Adrenal gland (tissue), 5 donors: ENCODE data around the gene SHISA8.

ENCODE experiments used
- POLR2A ChIP-seq, 2 donors: fragments of 450-650 bp; IDR thresholded peaks; one replicate each; pipeline ENCODE4 v1.6.1; 2017; ENCODE audit warnings: antibody characterized with exemption in 2 of 2, mild to moderate bottlenecking in 2 of 2, moderate library complexity in 1 of 2
- TF ChIP-seq, protein P1 (sequence below), 6 experiments: fragments of 450-650 bp in 4 of 6; fragments of 200-600 bp in 2 of 6; sonication (generic) in 1 of 6; IDR thresholded peaks; 1 replicate in 5 of 6; 2 replicates in 1 of 6; pipeline versions ENCODE4 v1.5.1 to v1.8.0; 2016 to 2021; ENCODE audit warnings: antibody characterized with exemption in 6 of 6, mild to moderate bottlenecking in 2 of 6, moderate library complexity in 1 of 6
- donor health status: DM: no; HTN: no; CAD: no.

- TF ChIP-seq, protein P1, sequence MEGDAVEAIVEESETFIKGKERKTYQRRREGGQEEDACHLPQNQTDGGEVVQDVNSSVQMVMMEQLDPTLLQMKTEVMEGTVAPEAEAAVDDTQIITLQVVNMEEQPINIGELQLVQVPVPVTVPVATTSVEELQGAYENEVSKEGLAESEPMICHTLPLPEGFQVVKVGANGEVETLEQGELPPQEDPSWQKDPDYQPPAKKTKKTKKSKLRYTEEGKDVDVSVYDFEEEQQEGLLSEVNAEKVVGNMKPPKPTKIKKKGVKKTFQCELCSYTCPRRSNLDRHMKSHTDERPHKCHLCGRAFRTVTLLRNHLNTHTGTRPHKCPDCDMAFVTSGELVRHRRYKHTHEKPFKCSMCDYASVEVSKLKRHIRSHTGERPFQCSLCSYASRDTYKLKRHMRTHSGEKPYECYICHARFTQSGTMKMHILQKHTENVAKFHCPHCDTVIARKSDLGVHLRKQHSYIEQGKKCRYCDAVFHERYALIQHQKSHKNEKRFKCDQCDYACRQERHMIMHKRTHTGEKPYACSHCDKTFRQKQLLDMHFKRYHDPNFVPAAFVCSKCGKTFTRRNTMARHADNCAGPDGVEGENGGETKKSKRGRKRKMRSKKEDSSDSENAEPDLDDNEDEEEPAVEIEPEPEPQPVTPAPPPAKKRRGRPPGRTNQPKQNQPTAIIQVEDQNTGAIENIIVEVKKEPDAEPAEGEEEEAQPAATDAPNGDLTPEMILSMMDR (IDR thresholded peaks at IDR 0.05): no peak
- no peak for TF ChIP-seq POLR2A (IDR thresholded peaks at IDR 0.05)
Observed at GRCh38 chr22:41952713-41953112, 37.8 kb upstream of the SHISA8 start.
